ENCODE data around the gene TJP1. TPM values are rescaled to one million over a fixed set of nuclear protein-coding genes. Genes with fewer than 3 reads are reported as not detected.
A peak's percentile ranks its signal among the peaks of the same experiment; 100 is the strongest.

Gene TJP1
- polyA plus RNA-seq (2013, experiment 1 of 4), result 98.9 TPM
- 109 TPM for polyA plus RNA-seq (2013, experiment 2 of 4)
- polyA plus RNA-seq (2013, experiment 3 of 4), result 72.2 TPM
- 77.5 TPM for polyA plus RNA-seq (2013, experiment 4 of 4)

DNA sequence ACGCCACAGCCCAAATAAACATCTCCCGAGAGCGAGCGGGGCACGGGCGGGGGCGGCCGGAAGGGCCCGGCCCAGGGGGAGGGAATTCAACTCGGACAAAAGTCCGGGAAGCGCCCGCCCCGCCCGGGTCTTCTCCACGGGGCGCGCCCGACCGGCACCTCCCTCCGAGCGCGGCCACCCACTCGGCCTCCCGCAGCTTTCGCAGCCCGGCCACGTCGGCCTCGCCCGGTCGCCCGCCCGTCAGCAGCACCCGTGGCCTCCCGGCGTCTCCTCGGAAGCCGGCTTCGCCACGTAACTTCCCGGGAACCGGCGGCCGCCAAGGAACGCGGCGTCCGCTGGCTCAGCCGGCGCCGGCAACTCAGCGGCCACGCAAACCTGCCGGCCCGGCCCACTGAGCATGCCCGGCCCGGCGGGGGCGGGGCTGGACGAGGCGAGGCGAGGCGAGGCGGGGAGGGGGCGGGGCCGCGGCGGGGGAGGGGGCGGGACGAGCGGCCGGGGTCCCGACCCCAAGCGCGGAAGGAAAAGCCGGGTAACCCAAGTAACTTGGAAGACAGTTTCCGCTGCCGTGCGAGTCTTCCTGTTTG lies at the start of gene TJP1:
TSS of gene TJP1 (minus strand) at position 369 of the 584 bp plus-strand sequence. CDS start 440 bp downstream, outside the sequence.
- Histone ChIP-seq H3K9me3 (ENCODE audit: control insufficient read depth, low read length) (no peaks in the 10 kb centered on the region), H3K27ac (ENCODE audit: insufficient read depth, low read depth, low read length, poor library complexity, severe bottlenecking) (peak within 1 kb of the TSS; percentile 80), H3K4me3 (ENCODE audit: insufficient read depth, low read depth, low read length) (peak within 1 kb of the TSS; percentile 81), H3K4me1 (ENCODE audit: control insufficient read depth, insufficient read depth, low read length) (no peaks in the 10 kb centered on the region), H3K36me3 (ENCODE audit: control insufficient read depth, insufficient read depth, low read length) (no peaks in the 10 kb centered on the region), H3K27me3 (ENCODE audit: control insufficient read depth, insufficient read depth, low read length, poor library complexity, severe bottlenecking) (peaks cover 12% of the 10 kb centered on the region)
- WGBS, 2 experiments, result 0% methylated on average over 80 of the region's 80 CpGs

- H3K4me1 ChIP-seq (ENCODE audit: control insufficient read depth, insufficient read depth, low read length), result peaks cover 3% of the 10 kb centered on the region
- no peak overlapping the region for H3K27ac ChIP-seq (ENCODE audit: insufficient read depth, low read depth, low read length, poor library complexity, severe bottlenecking)
- no peaks in the 10 kb centered on the region for H3K9me3 ChIP-seq (ENCODE audit: control insufficient read depth, low read length)
- 94% methylated on average over 19 of the region's 19 CpGs for WGBS, 2 experiments
- no peaks in the 10 kb centered on the region for H3K27me3 ChIP-seq (ENCODE audit: control insufficient read depth, insufficient read depth, low read length, poor library complexity, severe bottlenecking)
- H3K4me3 ChIP-seq (ENCODE audit: insufficient read depth, low read depth, low read length), result no peak overlapping the region
- H3K36me3 ChIP-seq (ENCODE audit: control insufficient read depth, insufficient read depth, low read length), result no peaks in the 10 kb centered on the region
Observed at GRCh38 chr15:29871401-29871800, 49.1 kb upstream of the TJP1 start.

DNA sequence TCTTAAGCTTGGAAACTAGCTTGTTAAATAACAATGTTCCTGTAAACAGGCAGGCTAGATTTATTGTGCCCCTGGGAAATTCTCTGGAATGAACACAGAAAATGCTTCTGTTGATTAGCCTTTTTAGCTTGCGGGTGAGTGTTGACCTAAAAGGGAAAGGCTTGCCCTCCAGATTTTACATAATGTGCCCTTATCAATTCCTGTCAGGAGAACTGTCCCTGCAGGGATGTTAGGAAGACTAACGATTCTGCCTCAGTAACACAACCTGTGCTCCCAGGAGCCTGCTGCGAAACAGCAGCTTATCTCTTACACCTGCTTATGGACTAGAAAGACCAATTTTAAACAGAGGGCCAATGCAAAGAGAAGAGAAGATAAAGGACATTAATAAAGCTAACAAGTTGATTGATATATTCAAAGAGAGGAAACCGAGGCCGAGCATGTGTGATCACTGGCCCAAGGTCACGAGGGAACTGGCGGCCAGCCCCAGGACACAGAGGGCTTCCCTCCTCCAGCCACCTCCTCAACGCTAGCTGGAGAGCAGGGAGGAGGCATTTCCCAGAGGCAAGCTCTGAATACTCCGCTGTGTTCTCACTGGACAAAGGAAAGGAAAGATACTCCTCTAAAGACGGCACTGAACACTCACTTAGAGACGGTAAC lies 48.4 kb upstream of the TJP1 start:
- H3K4me3 ChIP-seq (ENCODE audit: insufficient read depth, low read depth, low read length), result no peak overlapping the region
- H3K4me1 ChIP-seq (ENCODE audit: control insufficient read depth, insufficient read depth, low read length), result peaks cover 3% of the 10 kb centered on the region
- WGBS, 2 experiments, result 82 to 84% methylated on average over 11 of the region's 11 CpGs
- no peaks in the 10 kb centered on the region for H3K36me3 ChIP-seq (ENCODE audit: control insufficient read depth, insufficient read depth, low read length)
- no peaks in the 10 kb centered on the region for H3K27me3 ChIP-seq (ENCODE audit: control insufficient read depth, insufficient read depth, low read length, poor library complexity, severe bottlenecking)
- H3K27ac ChIP-seq (ENCODE audit: insufficient read depth, low read depth, low read length, poor library complexity, severe bottlenecking), result peak overlapping the region; percentile 72
- H3K9me3 ChIP-seq (ENCODE audit: control insufficient read depth, low read length), result no peaks in the 10 kb centered on the region

DNA sequence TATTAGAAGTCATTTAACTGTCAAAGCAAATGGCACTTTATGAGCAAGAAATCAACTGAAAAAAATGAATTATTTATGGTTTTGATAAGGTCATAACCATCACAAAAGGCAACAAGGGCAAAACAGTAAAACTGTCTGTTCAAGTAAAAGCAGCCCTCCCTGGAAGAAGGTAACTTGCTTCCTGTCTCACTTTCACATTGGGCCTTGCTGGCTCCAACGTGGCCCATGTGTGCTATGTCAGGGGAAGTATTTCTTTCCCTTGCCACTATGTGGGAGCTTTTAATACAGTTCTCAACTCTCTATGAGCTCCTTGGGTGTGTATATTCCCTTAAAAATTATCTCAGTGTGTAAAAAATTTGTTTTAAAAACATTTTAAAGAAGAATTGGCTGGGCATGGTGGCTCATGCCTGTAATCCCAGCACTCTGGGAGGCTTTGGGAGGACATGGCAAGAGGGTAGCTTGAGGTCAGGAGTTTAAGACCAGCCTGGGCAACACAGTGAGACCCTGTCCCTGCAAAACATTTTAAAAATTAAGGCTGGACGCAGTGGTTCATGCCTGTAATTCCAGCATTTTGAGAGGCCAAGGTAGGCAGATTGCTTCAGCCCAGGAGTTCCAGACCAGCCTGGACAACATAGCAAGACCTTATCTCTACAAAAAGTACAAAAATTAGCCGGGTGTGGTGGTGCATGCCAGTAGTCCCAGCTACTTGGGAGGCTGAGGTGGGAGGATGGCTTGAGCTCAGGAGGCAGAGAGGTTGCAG lies 45.2 kb upstream of the TJP1 start:
- peaks cover 3% of the 10 kb centered on the region for H3K4me1 ChIP-seq (ENCODE audit: control insufficient read depth, insufficient read depth, low read length)
- no peaks in the 10 kb centered on the region for H3K9me3 ChIP-seq (ENCODE audit: control insufficient read depth, low read length)
- WGBS, 2 experiments, result 81 to 95% methylated on average over 3 of the region's 3 CpGs
- H3K4me3 ChIP-seq (ENCODE audit: insufficient read depth, low read depth, low read length), result no peak overlapping the region
- no peaks in the 10 kb centered on the region for H3K27me3 ChIP-seq (ENCODE audit: control insufficient read depth, insufficient read depth, low read length, poor library complexity, severe bottlenecking)
- H3K27ac ChIP-seq (ENCODE audit: insufficient read depth, low read depth, low read length, poor library complexity, severe bottlenecking), result no peak overlapping the region
- H3K36me3 ChIP-seq (ENCODE audit: control insufficient read depth, insufficient read depth, low read length), result no peaks in the 10 kb centered on the region

GRCh38 chr15:29866337-29866736 lies 44.1 kb upstream of the TJP1 start:
- no peaks in the 10 kb centered on the region for H3K9me3 ChIP-seq (ENCODE audit: control insufficient read depth, low read length)
- WGBS, 2 experiments, result 80% methylated on average over 1 of the region's 1 CpG; no CpG with 5 or more reads in 1 of the 2 experiments
- H3K4me3 ChIP-seq (ENCODE audit: insufficient read depth, low read depth, low read length), result no peak overlapping the region
- H3K4me1 ChIP-seq (ENCODE audit: control insufficient read depth, insufficient read depth, low read length), result peaks cover 3% of the 10 kb centered on the region
- H3K27ac ChIP-seq (ENCODE audit: insufficient read depth, low read depth, low read length, poor library complexity, severe bottlenecking), result no peak overlapping the region
- no peaks in the 10 kb centered on the region for H3K36me3 ChIP-seq (ENCODE audit: control insufficient read depth, insufficient read depth, low read length)
- H3K27me3 ChIP-seq (ENCODE audit: control insufficient read depth, insufficient read depth, low read length, poor library complexity, severe bottlenecking), result no peaks in the 10 kb centered on the region

- H3K36me3 ChIP-seq (ENCODE audit: control insufficient read depth, insufficient read depth, low read length), result no peaks in the 10 kb centered on the region
- no peaks in the 10 kb centered on the region for H3K27me3 ChIP-seq (ENCODE audit: control insufficient read depth, insufficient read depth, low read length, poor library complexity, severe bottlenecking)
- H3K27ac ChIP-seq (ENCODE audit: insufficient read depth, low read depth, low read length, poor library complexity, severe bottlenecking), result no peak overlapping the region
- 91 to 94% methylated on average over 3 to 4 of the region's 4 CpGs for WGBS, 2 experiments
- H3K9me3 ChIP-seq (ENCODE audit: control insufficient read depth, low read length), result no peaks in the 10 kb centered on the region
- no peaks in the 10 kb centered on the region for H3K4me1 ChIP-seq (ENCODE audit: control insufficient read depth, insufficient read depth, low read length)
- no peak overlapping the region for H3K4me3 ChIP-seq (ENCODE audit: insufficient read depth, low read depth, low read length)
Observed at GRCh38 chr15:29864501-29864900, 42.2 kb upstream of the TJP1 start.

DNA sequence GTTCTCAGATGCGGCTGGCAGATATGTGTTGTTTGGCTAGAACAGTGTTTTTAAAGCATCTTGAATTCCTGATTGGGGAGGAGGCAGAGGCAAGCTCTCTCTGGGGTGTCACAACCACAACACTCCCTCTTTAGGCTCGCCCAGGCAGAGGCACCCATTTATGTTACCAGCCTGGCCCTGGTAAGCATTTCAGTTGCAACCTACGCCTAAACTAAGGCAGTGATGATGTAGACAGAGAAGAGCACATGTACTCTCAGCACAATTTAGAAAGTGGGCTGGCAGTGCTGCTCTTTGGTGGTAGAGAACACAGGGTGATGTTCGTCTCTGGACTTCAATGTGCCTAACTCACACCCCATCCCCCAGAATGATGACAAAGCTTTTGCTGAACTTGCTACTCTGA lies 41.2 kb upstream of the TJP1 start:
- 91 to 95% methylated on average over 4 of the region's 4 CpGs for WGBS, 2 experiments

GRCh38 chr15:29862271-29862670 lies 40.0 kb upstream of the TJP1 start:
- no peak overlapping the region for H3K4me3 ChIP-seq (ENCODE audit: insufficient read depth, low read depth, low read length)
- H3K9me3 ChIP-seq (ENCODE audit: control insufficient read depth, low read length), result no peaks in the 10 kb centered on the region
- 89 to 90% methylated on average over 1 to 2 of the region's 2 CpGs for WGBS, 2 experiments
- no peaks in the 10 kb centered on the region for H3K27me3 ChIP-seq (ENCODE audit: control insufficient read depth, insufficient read depth, low read length, poor library complexity, severe bottlenecking)
- no peaks in the 10 kb centered on the region for H3K36me3 ChIP-seq (ENCODE audit: control insufficient read depth, insufficient read depth, low read length)
- H3K4me1 ChIP-seq (ENCODE audit: control insufficient read depth, insufficient read depth, low read length), result no peaks in the 10 kb centered on the region
- H3K27ac ChIP-seq (ENCODE audit: insufficient read depth, low read depth, low read length, poor library complexity, severe bottlenecking), result no peak overlapping the region

More for the DNA sequence above, 41.2 kb upstream of the TJP1 start:
- Histone ChIP-seq H3K36me3 (ENCODE audit: control insufficient read depth, insufficient read depth, low read length) (no peaks in the 10 kb centered on the region), H3K27ac (ENCODE audit: insufficient read depth, low read depth, low read length, poor library complexity, severe bottlenecking) (no peak overlapping the region), H3K27me3 (ENCODE audit: control insufficient read depth, insufficient read depth, low read length, poor library complexity, severe bottlenecking) (no peaks in the 10 kb centered on the region), H3K4me3 (ENCODE audit: insufficient read depth, low read depth, low read length) (no peak overlapping the region), H3K9me3 (ENCODE audit: control insufficient read depth, low read length) (no peaks in the 10 kb centered on the region), H3K4me1 (ENCODE audit: control insufficient read depth, insufficient read depth, low read length) (no peaks in the 10 kb centered on the region)

DNA sequence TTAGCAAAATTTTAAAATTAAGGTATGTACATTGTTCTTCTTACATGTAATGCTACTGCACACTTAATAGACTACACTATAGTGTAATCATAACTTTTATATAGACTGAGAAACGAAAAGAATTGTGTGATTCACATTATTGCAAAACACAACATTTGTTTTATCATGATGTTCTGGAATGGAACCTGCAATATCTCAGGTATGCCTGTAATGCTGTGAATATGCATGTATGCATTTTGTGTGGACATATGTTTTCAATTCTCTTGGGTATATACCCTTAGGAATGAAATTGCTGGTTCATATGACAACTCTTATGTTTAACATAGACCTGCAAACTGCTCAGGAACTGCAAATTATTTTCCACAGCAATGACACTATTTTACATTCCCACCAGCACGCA lies 38.6 kb upstream of the TJP1 start:
- H3K4me1 ChIP-seq (ENCODE audit: control insufficient read depth, insufficient read depth, low read length), result no peaks in the 10 kb centered on the region
- no peaks in the 10 kb centered on the region for H3K27me3 ChIP-seq (ENCODE audit: control insufficient read depth, insufficient read depth, low read length, poor library complexity, severe bottlenecking)
- WGBS, 2 experiments, result 95 to 96% methylated on average over 1 to 2 of the region's 2 CpGs
- H3K27ac ChIP-seq (ENCODE audit: insufficient read depth, low read depth, low read length, poor library complexity, severe bottlenecking), result no peak overlapping the region
- no peaks in the 10 kb centered on the region for H3K9me3 ChIP-seq (ENCODE audit: control insufficient read depth, low read length)
- H3K4me3 ChIP-seq (ENCODE audit: insufficient read depth, low read depth, low read length), result no peak overlapping the region
- H3K36me3 ChIP-seq (ENCODE audit: control insufficient read depth, insufficient read depth, low read length), result no peaks in the 10 kb centered on the region

Data from ectodermal cell (in vitro differentiated cells).